Placental epithelial cell (primary cell): Measurements from ENCODE around the gene LRRD1. TPM values are rescaled to one million over a fixed set of nuclear protein-coding genes. Genes with fewer than 3 reads are reported as not detected.

ENCODE experiments used
- small RNA-seq: library from RNA; depleted of rRNA; stranded (forward); fragments of <200 nt; gene quantifications from one replicate; pipeline ENCODE3, GENCODE V24; 2012
- total RNA-seq: library from RNA; depleted of rRNA; stranded (reverse); fragments of >200 nt; gene quantifications from 2 replicates; pipeline ENCODE4 v1.2.3, GENCODE V29; 2012

The LRRD1 gene
- total RNA-seq, result under 0.01 and 0.11 TPM in 2 replicates

GRCh38 chr7:92178928-92179924 lies at the start of gene LRRD1:
Gene LRRD1, minus strand, starts transcription at chr7:92179142. Its CDS starts 13,940 bp downstream, at chr7:92165202.

GRCh38 chr7:92134271-92135051 lies 44.5 kb downstream of the LRRD1 start, which contains the start of gene CYP51A1:
Gene CYP51A1, minus strand, starts transcription at chr7:92134477. Its CDS starts 113 bp downstream, at chr7:92134364.

Small RNA genes within 50 kb of the gene (small RNA-seq; reads per million reads assigned to genes)
- not detected for gene MIR1285-1
- not detected for gene RF00019

Other genes starting within 250 kb of the LRRD1 start
- 45.9 and 52.2 TPM in 2 replicates for gene AKAP9, start 238.3 kb downstream of the LRRD1 start, total RNA-seq
- gene CYP51A1, start 44.7 kb downstream of the LRRD1 start, total RNA-seq, result 70.3 and 189 TPM in 2 replicates
- gene KRIT1, start 66.8 kb upstream of the LRRD1 start, total RNA-seq, result 42.4 TPM in 2 replicates
- gene ANKIB1, start 66.8 kb upstream of the LRRD1 start, total RNA-seq, result 62.9 and 64.4 TPM in 2 replicates